GM21515 (cell line): Measurements from ENCODE around the gene REV1.

Experiments
- ATAC-seq: cut with Tn5 transposase; IDR thresholded peaks from one replicate; pipeline ENCODE4 v1.9.1; 2021; ENCODE audit not compliant: unreplicated experiment

The REV1 gene

DNA sequence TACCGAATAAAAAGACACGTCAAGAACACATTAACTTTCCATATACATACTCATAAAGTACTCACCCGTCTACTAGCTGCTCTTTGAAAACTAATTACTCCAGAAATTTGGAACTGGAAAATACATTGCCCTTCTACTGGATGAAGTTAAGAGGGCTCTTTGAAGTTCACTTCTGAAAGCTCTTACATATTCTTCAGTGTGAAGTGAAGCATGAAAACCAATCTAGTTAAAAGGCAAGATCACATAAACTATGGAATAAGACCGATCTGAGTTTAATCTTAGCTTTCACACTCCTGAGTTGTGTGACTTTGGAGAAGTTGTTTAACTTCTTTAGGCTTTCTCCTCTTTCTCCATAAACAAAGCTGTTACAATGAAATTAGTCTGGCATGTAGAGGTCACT, 38.5 kb downstream of the REV1 start:
- no peak for ATAC-seq

DNA sequence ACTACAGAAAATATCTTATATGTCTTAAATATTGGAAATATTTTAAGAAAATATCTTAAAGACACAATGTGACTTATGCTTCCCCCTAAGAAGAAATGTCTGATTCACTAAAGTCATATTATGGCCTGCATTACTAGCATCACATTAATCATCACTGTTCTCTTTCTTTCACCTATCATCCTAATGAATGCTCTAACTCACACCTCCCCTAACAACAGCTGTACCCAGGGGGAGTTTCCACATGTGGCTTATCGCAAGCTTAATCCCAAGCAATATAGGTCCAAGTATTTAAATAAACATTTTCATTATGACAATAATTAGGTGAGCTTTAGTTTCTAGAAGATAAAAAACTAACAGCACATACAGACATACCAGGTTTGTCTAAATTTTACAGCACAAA, 39.6 kb downstream of the REV1 start:
- ATAC-seq = no peak

DNA sequence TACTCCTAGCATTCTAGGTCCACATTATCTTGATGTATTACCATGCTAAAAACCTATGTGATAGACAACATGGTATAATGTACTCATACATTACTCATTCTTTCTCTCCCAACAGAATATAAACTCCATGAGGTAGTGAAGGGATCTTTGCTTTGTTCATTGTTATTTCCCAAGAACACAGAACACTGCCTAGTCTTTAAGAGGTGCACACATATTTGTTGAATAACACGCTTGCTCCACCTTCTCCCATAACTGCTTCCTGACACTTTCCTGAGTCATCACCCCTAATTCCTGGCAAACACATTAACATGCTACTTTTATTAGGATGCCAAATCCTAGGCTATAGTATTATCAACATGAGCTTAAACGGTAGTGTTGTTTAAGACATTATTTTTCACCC, 41.3 kb downstream of the REV1 start:
- ATAC-seq = no peak

DNA sequence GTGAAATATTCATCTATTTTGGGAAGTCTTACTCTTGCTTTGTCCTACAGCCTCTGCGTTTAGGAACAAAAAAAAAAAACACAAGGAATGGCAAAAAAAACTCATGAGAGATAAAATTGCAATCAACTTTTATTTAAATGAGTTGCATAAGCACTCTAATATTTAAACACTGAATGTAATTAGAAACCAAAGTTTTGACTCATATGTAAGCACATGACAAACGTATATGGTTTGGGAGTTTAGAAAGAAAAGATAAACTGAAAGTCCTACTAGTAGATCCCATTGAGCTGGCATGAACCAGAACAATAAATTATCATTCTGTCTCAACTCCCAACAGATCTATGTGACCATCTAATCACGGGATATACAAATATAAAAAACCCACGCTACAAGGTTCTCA, 44.8 kb downstream of the REV1 start:
- ATAC-seq = no peak

DNA sequence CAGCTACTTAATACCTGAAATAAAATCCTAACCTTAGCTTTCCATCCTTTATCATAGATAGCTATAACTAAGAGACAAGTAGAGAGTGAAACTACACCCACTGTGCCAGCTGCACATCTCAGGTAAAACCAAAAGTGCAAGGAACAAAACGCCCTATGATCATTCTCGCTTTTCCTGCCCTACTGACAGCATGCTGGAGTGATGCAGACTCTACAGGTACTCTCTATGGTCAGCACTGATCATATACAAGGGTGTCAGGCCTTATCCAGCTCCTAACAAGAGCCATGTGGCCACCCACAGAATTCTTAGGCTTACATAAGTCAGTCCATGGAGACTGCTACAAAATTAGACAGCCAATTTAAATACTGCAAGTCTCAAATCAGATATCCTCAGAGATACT, 45.6 kb downstream of the REV1 start:
- no peak for ATAC-seq

DNA sequence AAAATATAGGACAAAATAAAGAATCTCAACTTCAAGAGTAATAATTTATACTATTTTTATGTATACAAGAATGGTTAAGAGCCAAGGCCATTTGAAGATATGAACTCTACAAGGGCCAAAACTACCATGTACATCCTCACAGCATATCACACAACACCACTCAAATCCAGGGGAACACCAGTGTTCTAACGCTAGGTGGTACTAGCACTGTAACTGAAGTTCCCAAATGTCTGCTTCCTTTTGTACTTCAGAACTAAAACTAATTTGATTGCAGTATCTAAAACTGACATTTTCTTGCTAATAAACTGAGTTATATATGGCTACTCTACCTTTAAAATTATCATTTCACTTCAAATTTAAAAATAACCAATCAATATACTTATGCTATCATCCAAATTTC, 47.0 kb downstream of the REV1 start:
- ATAC-seq = no peak

DNA sequence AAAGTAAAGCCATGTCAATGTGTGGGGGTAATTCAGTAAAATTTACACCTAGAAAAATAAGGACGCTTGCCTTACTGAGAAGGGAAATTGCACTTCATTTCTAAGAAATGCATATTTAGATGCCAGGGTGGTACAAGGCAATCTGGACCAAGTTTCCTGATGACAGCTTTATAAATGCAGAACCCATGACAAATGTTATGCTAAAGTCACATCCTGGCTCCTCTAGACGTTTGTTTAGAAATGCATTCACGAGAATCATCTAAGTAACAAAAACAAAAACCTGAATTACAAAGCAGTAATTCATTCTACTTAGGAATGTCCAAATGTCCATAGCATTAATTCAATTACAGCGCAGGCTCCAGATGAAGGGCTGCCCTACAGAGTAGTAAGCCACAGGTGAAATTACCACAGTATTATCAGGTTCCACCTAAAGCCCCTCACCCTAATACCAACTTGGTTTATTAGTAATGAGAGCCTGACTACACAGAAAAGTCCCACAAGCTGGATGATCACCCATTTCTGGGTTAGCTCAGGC, 49.8 kb downstream of the REV1 start:
- no peak for ATAC-seq

DNA sequence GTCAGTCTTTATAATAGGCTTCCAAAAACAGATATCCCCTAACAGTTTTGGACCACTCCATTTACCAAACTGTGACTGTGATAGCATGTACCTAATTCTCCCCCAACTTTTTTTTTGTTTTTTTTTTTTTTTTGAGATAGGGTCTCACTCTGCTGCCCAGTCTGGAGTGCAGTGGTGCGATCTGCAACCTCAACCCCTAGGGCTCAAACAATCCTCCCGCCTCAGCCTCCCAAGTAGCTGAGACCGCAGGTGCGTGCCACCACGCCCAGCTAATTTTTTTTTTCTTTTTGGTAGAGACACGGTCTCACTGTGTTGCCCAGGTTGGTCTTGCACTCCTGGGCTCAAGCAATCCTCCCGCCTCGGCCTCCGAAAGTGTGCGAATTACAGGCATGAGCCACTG, 52.9 kb downstream of the REV1 start:
- ATAC-seq = no peak

DNA sequence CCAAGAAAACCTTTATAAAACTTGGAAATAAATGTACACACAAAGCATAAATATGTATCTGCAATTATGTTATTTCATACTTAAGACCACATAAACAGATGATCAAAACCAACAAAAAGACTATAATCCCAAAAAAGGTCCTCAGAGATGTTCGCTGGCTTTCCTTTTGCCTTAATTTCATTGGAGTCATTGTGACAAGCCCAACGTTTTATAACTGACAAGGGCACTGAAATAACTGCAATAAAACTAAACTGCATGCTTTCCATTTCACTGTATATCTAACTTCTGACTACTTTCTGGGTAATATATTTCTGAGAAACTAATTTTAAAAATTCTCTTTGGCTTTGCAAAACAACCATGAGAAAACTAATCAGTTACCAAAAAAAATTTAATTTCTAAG, 56.5 kb downstream of the REV1 start:
- no peak for ATAC-seq

DNA sequence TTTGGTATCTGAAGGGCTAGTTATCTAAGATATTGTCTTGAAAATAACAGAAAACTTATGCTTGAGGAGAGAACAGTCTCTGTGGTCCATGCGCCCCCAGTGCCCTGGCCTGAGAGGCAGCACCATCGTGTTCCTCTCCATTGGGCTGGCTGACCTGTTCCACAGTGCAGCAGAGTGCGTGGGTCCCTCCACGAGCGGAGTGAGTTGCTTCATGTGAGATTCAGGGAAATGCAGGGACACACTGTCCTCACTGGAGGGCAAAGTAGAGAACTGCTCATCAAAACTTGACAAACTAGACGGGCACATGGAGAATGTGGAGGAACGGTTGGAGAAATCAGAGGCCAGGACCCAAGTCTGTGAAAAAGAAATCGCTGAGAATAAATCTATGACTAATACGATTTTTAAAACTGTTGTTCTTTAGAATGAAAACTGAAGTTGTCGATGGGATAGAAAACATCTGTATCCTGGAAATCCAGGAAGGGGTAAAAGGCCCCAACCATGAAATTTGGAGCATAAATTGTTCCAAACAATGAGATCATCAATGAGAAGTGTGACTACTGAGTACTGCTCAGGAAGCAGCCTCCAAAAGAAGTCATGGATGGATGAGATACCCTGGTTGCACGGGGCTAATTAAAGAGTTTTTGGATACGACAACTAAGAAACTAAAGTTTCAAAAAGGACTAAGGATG, 58.1 kb downstream of the REV1 start:
- no peak for ATAC-seq

DNA sequence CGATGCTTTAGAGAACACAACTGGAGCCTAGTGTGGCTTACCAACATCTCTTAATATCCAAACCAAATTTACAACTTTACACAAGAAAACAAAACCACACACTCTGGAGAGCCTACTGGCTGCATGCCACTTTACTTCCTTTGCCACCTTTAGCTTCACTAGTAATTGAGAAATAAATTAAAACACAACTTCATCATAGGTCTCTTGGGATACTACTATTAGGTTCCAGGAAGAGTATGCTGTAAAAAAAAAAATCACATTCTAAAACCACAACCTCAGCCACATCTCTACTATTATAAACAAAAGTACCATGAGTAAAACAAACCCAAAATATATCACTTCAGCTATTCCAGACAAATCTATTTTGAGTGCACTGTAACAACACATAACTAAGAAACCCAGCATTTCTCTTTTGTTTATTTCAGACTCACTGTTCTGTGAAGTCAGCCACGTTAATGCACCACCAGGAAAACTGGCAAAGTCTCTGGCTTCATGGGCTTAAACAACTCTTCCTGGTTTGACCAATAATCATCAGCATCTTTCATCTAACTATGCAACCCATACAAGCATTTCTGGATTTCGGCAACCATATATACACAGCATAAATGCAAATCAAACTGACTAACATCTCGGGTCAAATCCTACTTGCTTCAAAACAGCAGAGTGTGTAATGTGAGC, 59.1 kb downstream of the REV1 start:
- ATAC-seq = no peak

DNA sequence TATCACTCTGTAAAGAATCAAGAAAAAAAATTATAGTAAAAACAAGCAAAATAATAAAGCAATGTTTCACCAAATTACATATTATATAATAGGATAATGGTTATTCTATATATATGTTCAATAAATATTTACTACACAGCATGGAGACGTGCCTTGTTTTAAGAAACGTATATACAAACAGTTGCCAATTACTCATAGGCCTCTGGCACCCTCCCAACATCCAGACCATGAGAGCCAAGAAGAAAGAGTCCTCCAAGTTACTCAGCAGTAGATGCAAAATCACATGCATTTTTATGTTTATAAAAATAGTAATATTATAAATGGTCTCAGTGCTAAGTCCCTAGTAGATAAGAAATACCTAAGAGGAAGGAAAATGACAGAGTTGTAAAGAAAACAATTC, 64.8 kb downstream of the REV1 start:
- no peak for ATAC-seq

DNA sequence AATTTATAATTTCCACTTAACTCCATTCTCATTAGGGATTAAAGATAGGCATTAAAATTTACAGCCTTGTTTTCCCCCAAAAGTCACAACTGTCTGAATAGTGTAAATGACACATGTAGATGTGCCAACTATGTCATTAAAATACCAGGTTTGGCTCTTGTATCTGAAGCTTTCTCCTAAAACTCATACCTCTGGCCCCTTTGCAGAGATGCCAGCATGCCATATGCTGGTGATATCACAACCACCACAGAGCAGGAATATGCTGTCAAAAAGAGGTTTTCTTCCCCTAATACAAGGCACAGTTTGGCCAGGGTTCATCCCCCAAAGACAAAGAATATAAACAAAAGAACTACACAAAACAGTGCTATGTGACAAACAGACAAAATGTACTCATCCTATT, 65.4 kb downstream of the REV1 start:
- ATAC-seq = no peak

DNA sequence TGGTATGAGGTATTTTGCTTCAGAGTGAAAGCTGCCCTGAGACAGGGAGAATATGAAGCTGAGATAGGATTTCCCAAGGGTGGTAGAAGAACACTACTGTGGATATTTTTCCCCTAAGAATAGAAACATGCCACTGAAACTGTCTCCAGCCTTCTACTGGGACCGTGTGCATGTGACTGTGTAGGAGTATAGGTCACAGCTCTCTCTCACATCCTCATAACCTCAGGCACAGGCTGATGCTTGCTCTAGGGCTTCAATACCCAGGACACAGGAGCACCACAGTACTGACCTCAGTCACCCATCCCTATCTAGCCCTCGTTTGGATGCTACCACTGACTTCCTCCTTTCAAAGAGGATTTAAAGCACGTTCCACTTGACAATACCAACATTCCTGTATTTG, 67.2 kb downstream of the REV1 start:
- no peak for ATAC-seq

DNA sequence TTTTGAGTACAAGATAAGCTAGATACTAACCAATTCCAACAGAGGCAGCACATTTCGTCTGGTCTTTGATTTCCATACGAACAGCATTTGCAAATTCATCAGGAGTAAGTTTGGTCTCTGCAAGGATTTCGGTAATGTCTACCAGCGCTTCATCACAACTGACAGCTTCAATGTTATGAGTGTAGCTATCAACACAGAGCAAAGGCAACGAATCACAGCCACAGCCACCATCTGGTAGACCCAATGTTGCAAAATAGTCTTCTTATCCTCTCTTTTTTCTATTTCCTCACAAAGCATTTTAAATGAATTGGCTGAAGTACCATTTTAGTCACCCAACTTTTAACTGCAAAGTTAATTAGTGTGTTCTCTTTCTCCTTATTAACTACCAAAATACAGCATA, 68.3 kb downstream of the REV1 start:
- ATAC-seq = no peak

DNA sequence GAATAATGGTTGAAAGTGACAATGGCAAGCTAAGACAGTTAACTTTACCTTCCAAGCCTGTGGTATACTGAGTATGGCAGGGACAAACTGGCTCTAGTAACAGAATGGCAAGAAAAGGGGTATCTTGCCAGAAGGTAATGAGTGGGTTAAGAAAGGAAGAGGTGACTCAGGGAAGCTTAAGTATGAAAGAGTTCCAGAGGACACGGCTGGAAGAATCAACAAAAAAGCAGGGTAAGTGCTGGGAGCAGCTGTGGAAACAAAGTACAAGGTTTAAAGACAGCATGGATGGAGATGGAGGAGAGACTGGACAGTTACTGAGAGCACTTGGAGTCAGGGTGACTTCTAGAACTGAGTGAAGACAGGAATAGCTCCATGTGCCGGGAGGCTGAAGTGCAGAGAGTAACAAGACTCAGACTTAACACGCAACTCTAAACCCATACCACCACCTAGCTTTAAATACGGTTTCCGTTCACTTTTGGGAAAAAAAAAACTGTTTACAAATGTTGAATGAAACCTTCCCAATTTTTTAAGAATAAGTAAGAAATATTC, 69.0 kb downstream of the REV1 start:
- no peak for ATAC-seq

DNA sequence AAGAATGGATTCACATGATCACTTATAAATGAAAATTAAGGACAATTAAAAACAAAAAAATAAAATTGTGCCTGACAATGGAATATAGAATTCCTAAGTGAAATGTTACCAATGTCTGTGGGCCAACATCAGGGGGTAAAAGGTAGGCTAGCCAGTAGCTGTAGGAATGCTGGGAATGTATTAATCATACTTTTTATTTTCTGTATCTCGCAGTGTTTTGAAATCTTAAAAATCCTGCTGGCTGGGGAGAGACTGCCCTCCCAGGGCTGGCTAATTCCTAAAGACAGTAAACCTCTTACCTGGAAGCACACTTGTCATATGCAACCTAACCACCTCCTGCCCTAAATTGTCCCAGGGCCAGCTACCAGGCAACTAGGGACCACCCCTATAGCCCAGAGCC, 69.8 kb downstream of the REV1 start:
- ATAC-seq = no peak

DNA sequence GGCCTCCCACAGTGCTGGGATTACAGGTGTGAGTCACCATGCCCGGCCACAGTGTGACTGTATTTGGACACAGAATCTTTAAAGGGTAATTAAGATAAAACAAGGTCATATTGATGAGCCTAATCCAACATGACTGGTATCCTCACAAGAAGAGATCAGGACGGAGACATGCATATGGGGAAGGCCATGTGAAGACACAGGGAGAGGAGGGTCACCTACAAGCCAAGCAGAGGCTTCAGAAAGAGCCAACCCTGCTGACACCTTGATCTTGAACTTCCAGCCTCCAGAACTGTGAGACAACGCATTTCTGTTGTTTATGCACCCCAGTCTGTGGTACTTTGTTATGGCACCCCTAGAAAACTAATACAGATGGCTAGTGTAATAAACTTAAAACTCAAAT, 72.4 kb downstream of the REV1 start:
- ATAC-seq = no peak

DNA sequence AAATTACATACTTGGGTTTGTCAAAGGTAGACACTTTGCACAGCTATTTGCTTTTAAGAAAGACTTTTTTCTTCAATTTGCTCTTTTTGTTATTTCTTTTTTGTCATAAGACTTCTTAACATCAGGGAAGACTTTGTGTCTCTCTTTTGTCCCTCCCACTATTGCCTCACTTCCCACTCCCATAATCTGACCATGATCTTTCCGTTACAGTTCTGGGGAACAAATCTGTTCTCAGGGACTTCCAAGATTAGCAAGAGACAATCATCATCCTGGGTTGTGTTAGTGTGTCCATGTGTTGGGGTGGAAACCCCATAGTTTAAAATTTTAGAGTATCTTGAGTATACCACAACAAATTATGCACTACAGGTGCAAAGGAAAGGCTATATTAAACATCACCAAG, 75.3 kb downstream of the REV1 start:
- no peak for ATAC-seq

DNA sequence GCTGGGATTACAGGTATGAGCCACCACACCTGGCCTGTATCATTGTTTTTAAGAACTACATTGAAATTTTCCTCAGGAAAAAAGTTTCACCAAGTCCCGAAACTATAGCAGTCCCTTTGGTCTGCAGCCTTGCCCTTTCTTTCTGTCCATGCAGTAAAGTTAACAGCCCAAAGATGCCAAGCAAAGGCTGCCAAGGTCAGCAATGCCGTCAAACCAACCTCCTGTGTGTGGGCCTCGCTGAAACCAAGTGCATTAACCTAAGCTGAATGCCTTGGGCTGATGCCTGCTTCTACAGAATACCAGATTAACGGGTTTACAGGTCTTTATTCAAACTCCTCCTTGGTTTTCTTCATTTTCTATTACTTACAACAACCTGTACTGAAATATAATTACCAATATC, 79.5 kb downstream of the REV1 start:
- no peak for ATAC-seq

DNA sequence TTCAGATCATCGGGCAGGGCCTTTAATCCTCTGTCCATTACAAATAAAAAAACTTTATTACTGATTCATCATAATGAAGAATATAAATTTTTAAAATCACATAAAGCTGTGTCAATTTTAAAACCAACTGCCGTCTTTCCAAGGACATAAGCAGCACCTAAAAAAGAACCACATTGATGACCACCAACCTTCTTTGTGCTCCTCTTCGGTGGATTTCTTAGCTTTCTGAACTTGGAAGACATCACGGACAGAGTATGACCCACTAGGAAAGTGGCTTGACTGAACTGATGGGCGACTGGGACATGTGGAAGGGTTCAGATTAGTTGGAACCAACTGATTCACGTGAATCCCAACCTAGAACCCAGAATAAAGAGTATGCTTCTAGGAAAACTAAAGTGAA, 83.7 kb downstream of the REV1 start:
- no peak for ATAC-seq

DNA sequence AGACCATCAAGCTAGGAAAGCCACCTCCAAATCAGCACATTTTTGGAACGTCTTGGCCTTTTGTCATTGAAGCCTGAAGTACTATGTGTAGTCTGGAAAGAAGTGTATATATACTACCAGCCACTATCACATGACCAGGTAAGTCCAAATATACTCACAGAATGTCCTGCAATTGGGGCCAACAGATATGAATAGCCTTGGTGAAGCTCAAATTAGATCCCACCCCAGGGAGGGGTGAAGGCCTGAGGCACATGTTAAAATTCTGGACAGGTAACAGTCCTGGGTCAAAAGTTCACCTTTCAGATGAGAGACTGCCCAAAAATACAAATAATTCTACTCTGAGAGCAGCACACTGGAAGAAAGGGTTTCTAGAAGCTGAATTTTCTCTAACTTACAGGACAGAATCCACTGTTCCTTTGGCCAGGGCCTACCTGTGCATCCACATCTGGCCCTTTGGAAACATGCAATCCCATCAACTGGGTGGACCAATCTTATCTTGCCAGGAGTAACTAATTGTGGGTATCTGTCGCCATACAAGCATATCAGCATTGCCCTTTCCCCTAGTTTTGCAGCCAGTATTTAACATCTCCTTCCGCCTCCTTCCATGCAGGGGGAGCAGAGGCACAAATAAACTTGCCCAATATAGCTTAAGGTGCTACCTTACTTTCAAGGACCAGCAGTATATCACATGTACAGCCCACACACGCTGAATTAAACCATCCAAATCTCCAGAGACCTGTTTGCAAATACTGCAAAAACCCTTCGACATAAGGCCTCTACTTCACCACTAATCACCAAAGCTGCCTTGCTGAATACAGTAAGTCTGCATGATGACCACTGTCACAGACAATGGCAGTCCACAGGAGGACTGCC, 84.8 kb downstream of the REV1 start:
- no peak for ATAC-seq
